ENCODE results near the gene CEACAM19.

DNA sequence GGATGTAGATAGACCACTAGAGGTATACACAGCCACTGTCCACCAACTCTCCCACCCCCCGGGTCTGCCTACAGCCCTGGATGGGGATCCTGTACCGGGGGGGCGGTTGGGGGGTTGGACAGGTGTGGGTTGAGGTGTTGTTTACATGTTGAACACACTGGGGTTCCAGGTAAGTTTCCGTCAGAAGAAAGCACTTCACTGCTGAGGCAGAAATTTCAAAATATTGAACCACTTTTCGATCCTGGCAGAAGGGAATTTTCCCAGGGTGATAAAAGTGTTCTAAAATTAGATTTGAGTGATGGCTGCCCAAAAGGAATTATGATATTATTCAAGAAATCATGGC is 21.1 kb downstream of the CEACAM19 start:
- TF ChIP-seq SUZ12 (IDR thresholded peaks at IDR 0.05; ENCODE audit: extremely low read depth, insufficient read depth, insufficient read length) (no peak), ZNF274 (IDR thresholded peaks at IDR 0.05; ENCODE audit: low read depth, low read length) (no peak), YY1 (IDR thresholded peaks at IDR 0.05; ENCODE audit: insufficient read depth, insufficient read length) (no peak)

All from NT2/D1 (cell line).